Neural cell (in vitro differentiated cells): ENCODE results near the gene SCN1A.

Experiments
- EP300 ChIP-seq: fragments of 450-650 bp; conservative IDR thresholded peaks from 2 replicates; pipeline ENCODE4 v1.6.1; 2014; ENCODE audit warnings: antibody characterized with exemption, mild to moderate bottlenecking, moderate library complexity; ENCODE audit not compliant: poor library complexity, severe bottlenecking
- EZH2 ChIP-seq: fragments of 200-600, 300-800 bp; shearing (Covaris generic), sonication (generic); IDR thresholded peaks from 2 replicates; pipeline ENCODE4 v1.6.1; 2014; ENCODE audit warnings: antibody characterized with exemption, low read length, borderline replicate concordance, mild to moderate bottlenecking; ENCODE audit not compliant: insufficient read depth, poor library complexity, severe bottlenecking
- MXI1 ChIP-seq: fragments of 450-650 bp; conservative IDR thresholded peaks from 2 replicates; pipeline ENCODE4 v1.6.1; 2014; ENCODE audit warnings: antibody characterized with exemption, mild to moderate bottlenecking; ENCODE audit not compliant: poor library complexity, severe bottlenecking
- POLR2AphosphoS5 ChIP-seq: IDR thresholded peaks from 2 replicates; pipeline ENCODE4 v1.6.1; 2012
- RAD21 ChIP-seq: fragments of 450-650 bp; conservative IDR thresholded peaks from 2 replicates; pipeline ENCODE4 v1.6.1; 2014; ENCODE audit warnings: antibody characterized with exemption, mild to moderate bottlenecking, moderate library complexity
- TF ChIP-seq, protein P1 (sequence below): fragments of 450-650 bp; IDR thresholded peaks from 2 replicates; pipeline ENCODE4 v1.5.1; 2014; ENCODE audit warnings: antibody characterized with exemption, mild to moderate bottlenecking, moderate library complexity; ENCODE audit not compliant: poor library complexity, severe bottlenecking
- TF ChIP-seq, protein P2 (sequence below): IDR thresholded peaks from 2 replicates; pipeline ENCODE4 v1.6.1; 2012; ENCODE audit warnings: borderline replicate concordance

GRCh38 chr2:166155589-166155988 is 27.8 kb upstream of the SCN1A start:
- TF ChIP-seq, protein P1, sequence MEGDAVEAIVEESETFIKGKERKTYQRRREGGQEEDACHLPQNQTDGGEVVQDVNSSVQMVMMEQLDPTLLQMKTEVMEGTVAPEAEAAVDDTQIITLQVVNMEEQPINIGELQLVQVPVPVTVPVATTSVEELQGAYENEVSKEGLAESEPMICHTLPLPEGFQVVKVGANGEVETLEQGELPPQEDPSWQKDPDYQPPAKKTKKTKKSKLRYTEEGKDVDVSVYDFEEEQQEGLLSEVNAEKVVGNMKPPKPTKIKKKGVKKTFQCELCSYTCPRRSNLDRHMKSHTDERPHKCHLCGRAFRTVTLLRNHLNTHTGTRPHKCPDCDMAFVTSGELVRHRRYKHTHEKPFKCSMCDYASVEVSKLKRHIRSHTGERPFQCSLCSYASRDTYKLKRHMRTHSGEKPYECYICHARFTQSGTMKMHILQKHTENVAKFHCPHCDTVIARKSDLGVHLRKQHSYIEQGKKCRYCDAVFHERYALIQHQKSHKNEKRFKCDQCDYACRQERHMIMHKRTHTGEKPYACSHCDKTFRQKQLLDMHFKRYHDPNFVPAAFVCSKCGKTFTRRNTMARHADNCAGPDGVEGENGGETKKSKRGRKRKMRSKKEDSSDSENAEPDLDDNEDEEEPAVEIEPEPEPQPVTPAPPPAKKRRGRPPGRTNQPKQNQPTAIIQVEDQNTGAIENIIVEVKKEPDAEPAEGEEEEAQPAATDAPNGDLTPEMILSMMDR, result no peak
- TF ChIP-seq RAD21, result no peak
- no peak for TF ChIP-seq POLR2AphosphoS5
- TF ChIP-seq EZH2, result no peak
- TF ChIP-seq, protein P2, sequence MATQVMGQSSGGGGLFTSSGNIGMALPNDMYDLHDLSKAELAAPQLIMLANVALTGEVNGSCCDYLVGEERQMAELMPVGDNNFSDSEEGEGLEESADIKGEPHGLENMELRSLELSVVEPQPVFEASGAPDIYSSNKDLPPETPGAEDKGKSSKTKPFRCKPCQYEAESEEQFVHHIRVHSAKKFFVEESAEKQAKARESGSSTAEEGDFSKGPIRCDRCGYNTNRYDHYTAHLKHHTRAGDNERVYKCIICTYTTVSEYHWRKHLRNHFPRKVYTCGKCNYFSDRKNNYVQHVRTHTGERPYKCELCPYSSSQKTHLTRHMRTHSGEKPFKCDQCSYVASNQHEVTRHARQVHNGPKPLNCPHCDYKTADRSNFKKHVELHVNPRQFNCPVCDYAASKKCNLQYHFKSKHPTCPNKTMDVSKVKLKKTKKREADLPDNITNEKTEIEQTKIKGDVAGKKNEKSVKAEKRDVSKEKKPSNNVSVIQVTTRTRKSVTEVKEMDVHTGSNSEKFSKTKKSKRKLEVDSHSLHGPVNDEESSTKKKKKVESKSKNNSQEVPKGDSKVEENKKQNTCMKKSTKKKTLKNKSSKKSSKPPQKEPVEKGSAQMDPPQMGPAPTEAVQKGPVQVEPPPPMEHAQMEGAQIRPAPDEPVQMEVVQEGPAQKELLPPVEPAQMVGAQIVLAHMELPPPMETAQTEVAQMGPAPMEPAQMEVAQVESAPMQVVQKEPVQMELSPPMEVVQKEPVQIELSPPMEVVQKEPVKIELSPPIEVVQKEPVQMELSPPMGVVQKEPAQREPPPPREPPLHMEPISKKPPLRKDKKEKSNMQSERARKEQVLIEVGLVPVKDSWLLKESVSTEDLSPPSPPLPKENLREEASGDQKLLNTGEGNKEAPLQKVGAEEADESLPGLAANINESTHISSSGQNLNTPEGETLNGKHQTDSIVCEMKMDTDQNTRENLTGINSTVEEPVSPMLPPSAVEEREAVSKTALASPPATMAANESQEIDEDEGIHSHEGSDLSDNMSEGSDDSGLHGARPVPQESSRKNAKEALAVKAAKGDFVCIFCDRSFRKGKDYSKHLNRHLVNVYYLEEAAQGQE, result no peak
- no peak for TF ChIP-seq EP300
- TF ChIP-seq MXI1, result no peak
